ENCODE data around the gene KLHL10. TPM values are rescaled to one million over a fixed set of nuclear protein-coding genes. Genes with fewer than 3 reads are reported as not detected.
"Not testable (repeated sequence)": the region's sequence is repeated elsewhere in the genome, so short reads cannot be mapped to it uniquely, and the experiment has no call there.

Gene KLHL10
- polyA plus RNA-seq, 3 donors from 2014 or later: 0.15 TPM; not detected in 2

DNA sequence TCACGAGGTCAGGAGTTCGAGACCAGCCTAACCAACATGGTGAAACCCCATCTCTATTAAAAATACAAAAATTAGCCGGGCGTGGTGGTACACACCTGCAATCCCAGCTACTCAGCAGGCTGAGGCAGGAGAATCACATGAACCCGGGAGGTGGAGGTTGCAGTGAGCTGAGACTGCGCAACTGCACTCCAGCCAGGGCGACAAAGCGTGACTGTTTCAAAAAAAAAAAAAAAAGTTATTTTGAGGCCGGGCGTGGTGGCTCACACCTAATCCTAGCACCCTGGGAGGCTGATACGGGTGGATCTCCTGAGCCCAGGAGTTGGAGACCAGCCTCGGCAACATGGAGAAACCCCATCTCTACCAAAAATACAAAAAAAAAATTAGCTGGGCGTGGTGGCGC lies 13.8 kb downstream of the KLHL10 start:
- Mint-ChIP-seq H3K4me1 (peaks cover 19 to 56% of the 10 kb centered on the region in 2 donors), H3K36me3 (peaks cover 0 to 11% (median 5%) of the 10 kb centered on the region in 3 donors)
- not testable (repeated sequence) for H3K9me3 Mint-ChIP-seq; H3K27ac Mint-ChIP-seq; DNase-seq; H3K27me3 Mint-ChIP-seq (ENCODE audit: low read depth in 3 of 3); H3K4me3 Mint-ChIP-seq

DNA sequence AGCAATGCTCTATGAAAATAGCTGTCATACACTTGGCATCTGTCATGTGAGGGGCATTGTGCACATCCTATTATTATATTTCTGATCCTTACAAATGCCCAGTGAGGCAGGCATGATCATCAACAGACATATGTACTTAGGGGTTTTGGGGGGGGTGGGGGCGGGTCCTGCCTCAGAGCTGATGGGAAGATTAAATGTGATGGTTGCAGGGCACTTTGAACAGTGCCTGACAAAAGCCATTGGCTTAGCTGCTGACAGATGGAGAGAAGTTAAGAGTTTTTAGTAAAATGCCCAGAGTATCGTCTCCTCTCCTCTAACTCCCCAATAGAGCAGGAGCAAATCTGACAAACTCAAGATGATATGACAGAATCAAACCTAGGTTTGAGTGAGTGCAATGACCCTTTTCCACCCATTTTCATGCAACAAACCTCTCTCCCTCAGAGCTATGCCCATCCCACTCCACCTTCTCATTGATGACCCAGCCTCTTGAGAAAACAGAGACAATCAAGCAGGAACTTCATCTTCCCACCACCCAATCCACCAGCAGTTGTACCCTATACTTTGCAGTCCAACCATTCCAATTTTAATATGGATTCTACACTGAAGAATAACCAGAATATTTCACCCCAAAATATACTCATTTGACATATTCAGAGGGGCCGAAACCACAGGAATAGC lies 22.8 kb downstream of the KLHL10 start:
- Mint-ChIP-seq H3K27ac (peak overlapping the region in 2 of 6 donors; percentile 3 to 4), H3K9me3 (no peaks in the 10 kb centered on the region)
- no peak for DNase-seq

DNA sequence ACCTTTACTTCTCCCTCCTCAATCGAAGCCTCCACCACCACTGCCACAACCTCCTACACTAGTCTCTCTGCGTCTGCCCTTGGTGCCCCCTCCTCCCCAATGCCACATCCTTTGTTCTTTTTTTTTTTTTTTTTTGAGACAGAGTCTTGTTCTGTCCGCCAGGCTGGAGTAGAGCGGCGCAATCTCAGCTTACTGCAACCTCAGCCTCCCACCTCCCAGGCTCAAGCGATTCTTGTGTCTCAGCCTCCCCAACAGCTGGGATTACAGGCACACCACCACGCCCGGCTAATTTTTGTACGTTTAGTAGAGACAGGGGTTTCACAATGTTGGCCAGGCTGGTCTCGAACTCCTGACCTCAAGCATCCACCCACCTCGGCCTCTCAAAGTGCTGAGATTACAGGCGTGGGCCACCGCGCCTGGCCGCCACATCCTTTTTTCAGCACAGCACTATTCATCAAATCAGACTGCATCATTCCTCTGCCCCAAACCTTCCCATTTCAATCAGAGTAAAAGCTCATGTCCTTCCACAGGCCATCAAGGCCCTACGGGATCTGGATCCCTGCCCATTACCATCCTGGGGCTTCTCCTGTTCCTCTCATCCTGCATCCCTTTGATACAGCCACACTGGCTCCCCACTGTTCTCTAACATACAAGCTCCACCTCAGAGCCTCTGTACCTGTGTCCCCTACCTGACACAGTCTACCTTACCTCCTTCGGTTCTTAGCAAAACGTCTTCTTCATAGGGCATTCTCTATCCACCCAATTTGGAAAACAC lies 25.6 kb downstream of the KLHL10 start:
- H3K36me3 Mint-ChIP-seq: peaks cover 0 to 7% (median 3%) of the 10 kb centered on the region in 3 donors
- H3K9me3 Mint-ChIP-seq: no peaks in the 10 kb centered on the region
- H3K27ac Mint-ChIP-seq: no peak overlapping the region
- no peak overlapping the region for H3K4me3 Mint-ChIP-seq
- H3K4me1 Mint-ChIP-seq: peaks cover 24 to 37% of the 10 kb centered on the region in 2 donors
- peaks cover 0 to 6% (median 2%) of the 10 kb centered on the region in 3 donors for H3K27me3 Mint-ChIP-seq (ENCODE audit: low read depth in 3 of 3)
- DNase-seq: peak; percentile 20 to 37 (median 36)

More for the DNA sequence above, 22.8 kb downstream of the KLHL10 start:
- peaks cover 0 to 7% (median 0%) of the 10 kb centered on the region in 3 donors for H3K27me3 Mint-ChIP-seq (ENCODE audit: low read depth in 3 of 3)
- peaks cover 32 to 45% of the 10 kb centered on the region in 2 donors for H3K4me1 Mint-ChIP-seq
- no peaks in the 10 kb centered on the region for H3K36me3 Mint-ChIP-seq
- no peak overlapping the region for H3K4me3 Mint-ChIP-seq

DNA sequence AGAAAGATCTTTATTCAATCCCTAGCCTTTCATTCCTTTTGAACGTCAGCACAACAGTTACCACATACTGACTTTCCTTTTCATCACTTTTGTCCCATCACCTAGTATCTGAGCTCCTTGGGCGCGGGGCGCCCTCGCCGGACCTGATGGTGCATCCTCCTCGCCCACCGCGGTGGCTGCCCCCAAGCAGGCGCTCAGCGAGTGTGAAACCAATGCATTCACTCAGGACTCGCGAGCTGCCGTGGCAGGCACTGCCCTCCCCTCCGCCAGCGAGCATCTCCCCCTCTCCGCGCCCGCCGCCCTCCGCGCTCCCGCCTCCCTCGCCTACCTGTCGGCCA lies 26.8 kb downstream of the KLHL10 start:
- Mint-ChIP-seq H3K27me3 (ENCODE audit: low read depth in 3 of 3) (peaks cover 0 to 6% (median 2%) of the 10 kb centered on the region in 3 donors), H3K4me1 (peaks cover 18 to 30% of the 10 kb centered on the region in 2 donors), H3K4me3 (no peak overlapping the region), H3K27ac (no peak overlapping the region), H3K9me3 (no peaks in the 10 kb centered on the region), H3K36me3 (peaks cover 0 to 16% (median 9%) of the 10 kb centered on the region in 3 donors)
- DNase-seq: peak in 2 of 3 donors; percentile 53 to 55

DNA sequence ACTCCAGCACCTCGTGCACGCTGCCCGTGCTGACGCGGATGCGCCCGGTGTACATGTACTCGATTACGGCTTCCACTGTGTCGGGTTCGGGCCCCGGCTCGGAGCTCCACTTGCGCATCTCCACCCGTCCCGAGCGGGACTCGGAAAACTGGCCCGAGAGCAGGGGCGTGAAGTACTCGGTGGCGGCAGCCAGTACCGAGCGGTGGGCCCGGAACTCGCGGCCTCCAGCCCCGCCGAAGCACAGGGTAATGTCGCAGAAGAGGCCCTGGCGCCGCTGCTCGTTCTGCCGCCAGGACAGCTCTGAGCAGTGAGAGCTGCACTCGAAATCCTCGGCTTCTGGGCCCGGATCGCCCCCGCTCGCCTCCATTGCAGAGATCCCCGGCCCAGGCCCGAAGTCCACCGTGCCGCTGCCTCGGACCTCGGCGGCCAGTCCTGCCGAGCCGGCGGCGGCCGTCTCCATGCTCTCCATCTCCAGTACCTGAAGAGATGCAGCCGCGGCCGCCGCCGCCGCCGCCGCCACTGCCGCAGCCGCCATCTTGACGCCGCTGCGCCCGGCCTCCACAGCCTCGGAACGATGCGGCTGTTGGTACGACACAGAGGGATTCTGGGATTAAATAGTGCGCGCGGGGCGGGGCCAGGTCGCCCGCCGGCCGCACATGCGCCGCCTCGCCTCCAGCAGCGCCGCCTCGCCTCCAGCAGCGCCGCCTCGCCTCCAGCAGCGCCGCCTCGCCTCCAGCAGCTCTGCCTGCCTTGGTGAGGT lies 27.4 kb downstream of the KLHL10 start, which contains the start of gene KLHL11:
Gene KLHL11, minus strand, starts transcription at position 588 of the 760 bp plus-strand sequence. Its CDS starts 53 bp downstream, at position 535.
- H3K4me3 Mint-ChIP-seq: no peak within 1 kb of the TSS
- H3K4me1 Mint-ChIP-seq: peaks cover 16 to 25% of the 10 kb centered on the region in 2 donors
- peak; percentile 83 to 86 (median 85) for DNase-seq
- no peaks in the 10 kb centered on the region for H3K9me3 Mint-ChIP-seq
- H3K36me3 Mint-ChIP-seq: peaks cover 0 to 18% (median 9%) of the 10 kb centered on the region in 3 donors
- peak within 1 kb of the TSS in 4 of 6 donors; percentile 84 to 91 (median 86) for H3K27ac Mint-ChIP-seq
- H3K27me3 Mint-ChIP-seq (ENCODE audit: low read depth in 3 of 3): peaks cover 0 to 6% (median 2%) of the 10 kb centered on the region in 3 donors

DNA sequence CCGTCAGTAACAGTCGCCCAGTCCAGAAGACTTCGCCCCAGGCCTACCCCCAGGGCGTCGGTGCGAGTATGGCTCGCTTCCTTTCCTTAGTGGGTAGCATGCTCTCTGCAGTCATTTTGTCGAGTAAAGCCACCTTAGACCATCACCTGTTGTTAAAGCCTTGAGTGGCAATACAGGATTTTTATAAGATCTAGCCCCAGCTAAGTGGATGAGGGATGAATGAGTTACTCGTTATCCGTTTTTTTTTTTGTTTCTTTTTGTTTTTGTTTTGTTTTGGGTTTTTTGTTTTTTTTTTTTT lies 27.9 kb downstream of the KLHL10 start:
- Mint-ChIP-seq H3K4me3 (no peak overlapping the region), H3K27ac (peak overlapping the region in 4 of 6 donors; percentile 84 to 91 (median 86)), H3K36me3 (peaks cover 0 to 23% (median 10%) of the 10 kb centered on the region in 3 donors), H3K27me3 (ENCODE audit: low read depth in 3 of 3) (peaks cover under 1 to 6% (median 2%) of the 10 kb centered on the region in 3 donors), H3K4me1 (peaks cover 11 to 20% of the 10 kb centered on the region in 2 donors), H3K9me3 (no peaks in the 10 kb centered on the region)
- DNase-seq: no peak

DNA sequence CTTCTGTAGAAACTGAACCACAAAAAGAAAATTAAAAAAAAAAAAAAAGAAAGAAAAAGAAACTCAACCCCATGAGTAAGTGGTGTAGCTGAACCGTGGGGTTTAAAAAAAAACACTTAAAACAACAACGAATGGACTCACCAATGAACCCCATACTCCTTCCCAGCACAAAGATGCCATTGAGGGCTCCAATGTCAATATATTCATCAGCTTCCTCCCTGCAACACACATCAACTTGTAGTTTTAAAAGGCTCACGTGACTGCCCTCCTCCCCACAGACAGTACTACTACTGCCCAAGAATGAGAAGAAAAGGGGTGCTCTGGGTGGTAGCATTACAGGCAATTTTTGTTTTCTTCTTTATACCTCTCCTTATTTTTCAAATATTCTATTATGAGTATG lies 30.9 kb downstream of the KLHL10 start:
- H3K4me1 Mint-ChIP-seq: peaks cover 3 to 5% of the 10 kb centered on the region in 2 donors
- H3K27me3 Mint-ChIP-seq (ENCODE audit: low read depth in 3 of 3): peaks cover 2 to 6% (median 2%) of the 10 kb centered on the region in 3 donors
- no peaks in the 10 kb centered on the region for H3K9me3 Mint-ChIP-seq
- DNase-seq: no peak
- H3K36me3 Mint-ChIP-seq: peaks cover 7 to 36% (median 16%) of the 10 kb centered on the region in 3 donors
- H3K4me3 Mint-ChIP-seq: peak overlapping the region in 1 of 5 donors; percentile 2
- H3K27ac Mint-ChIP-seq: peak overlapping the region in 2 of 6 donors; percentile 46 to 71

DNA sequence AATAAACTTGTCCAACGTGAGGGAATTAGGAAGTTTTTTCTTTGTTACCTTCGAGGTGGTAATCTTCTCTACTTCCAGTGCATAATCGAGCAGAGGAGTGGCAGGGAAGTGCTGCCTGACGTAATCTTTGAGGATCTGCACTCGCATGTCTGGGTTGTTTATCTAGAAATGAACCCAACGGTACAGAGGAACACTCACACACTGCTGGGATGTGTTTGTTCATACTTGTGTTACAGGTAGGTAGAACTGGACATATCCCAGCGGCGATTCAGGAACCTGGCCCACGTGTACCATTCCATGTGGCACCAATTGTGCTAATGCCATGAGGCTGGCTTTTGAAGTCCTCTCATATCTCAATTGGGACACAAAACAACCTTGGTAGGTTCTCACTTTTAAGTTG lies 31.8 kb downstream of the KLHL10 start:
- Mint-ChIP-seq H3K27me3 (ENCODE audit: low read depth in 3 of 3) (peaks cover 2 to 6% (median 2%) of the 10 kb centered on the region in 3 donors), H3K4me1 (peaks cover 3 to 5% of the 10 kb centered on the region in 2 donors), H3K9me3 (no peaks in the 10 kb centered on the region), H3K27ac (peak overlapping the region in 1 of 6 donors; percentile 36), H3K4me3 (no peak overlapping the region), H3K36me3 (peaks cover 7 to 36% (median 16%) of the 10 kb centered on the region in 3 donors)
- DNase-seq: no peak

DNA sequence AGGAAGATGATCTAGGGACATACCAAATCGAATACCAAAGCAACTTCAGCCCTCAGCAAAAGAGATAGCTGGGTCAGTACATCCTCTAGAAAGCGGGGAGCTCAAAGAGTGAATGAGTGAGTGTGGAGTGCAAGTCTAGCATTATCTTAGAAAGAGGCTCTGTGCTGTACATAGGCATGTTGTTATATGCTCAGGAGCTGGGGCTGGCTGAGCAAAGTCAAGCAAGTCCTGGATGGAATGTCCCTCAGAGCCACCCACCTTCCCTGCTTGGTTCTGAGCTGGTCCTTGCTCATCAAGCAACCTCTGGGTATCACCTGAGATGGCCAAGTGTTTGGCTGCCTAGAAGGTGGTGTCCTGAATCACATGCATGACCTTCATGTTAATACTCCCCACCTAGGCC lies 32.5 kb downstream of the KLHL10 start:
- H3K4me3 Mint-ChIP-seq: no peak overlapping the region
- H3K9me3 Mint-ChIP-seq: no peaks in the 10 kb centered on the region
- H3K27me3 Mint-ChIP-seq (ENCODE audit: low read depth in 3 of 3): peaks cover 2 to 4% (median 2%) of the 10 kb centered on the region in 3 donors
- no peak for DNase-seq
- H3K4me1 Mint-ChIP-seq: peaks cover 3 to 5% of the 10 kb centered on the region in 2 donors
- H3K36me3 Mint-ChIP-seq: peaks cover 7 to 36% (median 16%) of the 10 kb centered on the region in 3 donors
- peak overlapping the region in 1 of 6 donors; percentile 21 for H3K27ac Mint-ChIP-seq

DNA sequence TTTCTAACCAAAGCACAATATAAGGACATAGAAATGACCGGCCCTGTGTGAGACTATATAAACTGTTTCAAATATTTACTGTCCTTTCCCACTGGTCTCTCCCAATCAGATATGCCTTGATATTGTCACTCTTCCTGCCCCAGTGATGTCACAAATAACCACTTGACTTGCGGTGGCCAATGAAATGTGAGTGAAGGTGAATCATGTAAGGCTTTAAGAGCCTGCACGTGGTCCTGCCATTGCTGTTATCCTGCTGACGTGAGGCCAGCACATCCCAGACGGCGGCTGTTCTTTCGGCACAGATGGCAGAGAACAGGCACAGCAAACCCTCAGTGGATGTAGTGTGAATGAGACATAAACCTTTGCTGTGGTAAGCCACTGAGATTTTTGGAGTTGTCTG lies 33.0 kb downstream of the KLHL10 start:
- H3K27ac Mint-ChIP-seq: peak overlapping the region in 1 of 6 donors; percentile 21

DNA sequence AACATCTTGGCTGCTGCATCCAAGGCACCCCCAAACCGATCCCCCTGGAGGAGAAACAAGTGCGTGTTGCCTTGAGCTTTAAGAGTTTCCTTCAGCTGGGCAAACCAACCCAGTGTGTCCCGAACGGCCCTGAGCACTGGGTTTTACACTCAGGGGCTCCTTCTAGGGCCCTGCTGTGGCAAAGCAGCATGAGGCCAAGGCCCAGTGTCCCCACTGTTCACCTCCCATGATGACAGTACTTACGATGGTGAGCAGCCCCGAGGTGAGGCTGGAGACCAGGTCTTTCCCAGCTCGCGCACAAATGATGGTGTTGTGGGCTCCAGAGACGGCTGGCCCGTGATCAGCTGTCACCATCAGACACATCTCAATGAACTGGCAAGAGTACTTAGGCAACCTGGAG lies 34.2 kb downstream of the KLHL10 start:
- Mint-ChIP-seq H3K9me3 (no peaks in the 10 kb centered on the region), H3K36me3 (peaks cover 8 to 39% (median 16%) of the 10 kb centered on the region in 3 donors), H3K27ac (peak overlapping the region in 1 of 6 donors; percentile 29), H3K4me3 (no peak overlapping the region), H3K27me3 (ENCODE audit: low read depth in 3 of 3) (peaks cover 0 to 2% (median 0%) of the 10 kb centered on the region in 3 donors), H3K4me1 (no peaks in the 10 kb centered on the region)
- no peak for DNase-seq

More for the DNA sequence above, 33.0 kb downstream of the KLHL10 start:
- Mint-ChIP-seq H3K9me3 (no peaks in the 10 kb centered on the region), H3K27me3 (ENCODE audit: low read depth in 3 of 3) (peaks cover 0 to 2% (median under 1%) of the 10 kb centered on the region in 3 donors), H3K4me3 (no peak overlapping the region), H3K36me3 (peaks cover 7 to 36% (median 16%) of the 10 kb centered on the region in 3 donors), H3K4me1 (peaks cover under 1 to 1% of the 10 kb centered on the region in 2 donors)
- DNase-seq: no peak

DNA sequence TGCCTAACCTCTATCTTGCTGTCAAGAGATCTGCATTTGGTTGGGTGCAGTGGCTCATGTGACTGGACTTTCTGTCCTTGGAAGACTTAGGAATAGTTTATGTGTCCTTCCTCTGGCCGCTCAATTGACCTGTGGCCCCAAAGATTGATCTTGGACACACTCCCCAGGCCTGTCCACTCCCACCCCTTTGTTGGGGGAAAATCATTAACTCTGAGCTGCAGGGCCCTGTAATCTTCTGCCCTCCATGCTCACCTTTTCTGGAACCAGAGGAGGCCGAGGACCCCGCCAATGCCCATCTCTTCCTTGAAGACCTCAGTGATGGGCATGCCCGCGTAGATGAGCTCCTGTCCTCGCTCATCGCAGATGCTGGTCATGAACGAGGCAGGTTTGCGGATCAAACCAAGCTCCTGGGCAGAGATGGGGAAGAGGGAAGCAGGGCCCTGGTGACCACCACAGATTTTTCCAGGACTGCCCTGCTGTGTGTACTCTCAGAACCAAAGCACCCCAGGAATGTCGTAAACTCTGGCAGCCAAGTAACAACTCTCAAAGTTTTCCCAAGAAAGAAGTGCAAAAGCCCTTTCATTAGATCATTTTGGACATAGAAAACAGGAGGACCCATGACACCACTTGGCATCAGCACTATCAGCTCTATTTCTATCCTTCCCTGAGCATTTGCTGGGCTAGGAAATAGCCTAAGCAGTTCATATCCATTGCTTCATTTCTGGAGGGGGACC lies 36.1 kb downstream of the KLHL10 start:
- peaks cover 0 to 2% (median 0%) of the 10 kb centered on the region in 3 donors for H3K27me3 Mint-ChIP-seq (ENCODE audit: low read depth in 3 of 3)
- DNase-seq: no peak
- no peak overlapping the region for H3K27ac Mint-ChIP-seq
- no peak overlapping the region for H3K4me3 Mint-ChIP-seq
- peaks cover 16 to 46% (median 20%) of the 10 kb centered on the region in 3 donors for H3K36me3 Mint-ChIP-seq
- H3K4me1 Mint-ChIP-seq: no peaks in the 10 kb centered on the region
- no peaks in the 10 kb centered on the region for H3K9me3 Mint-ChIP-seq

DNA sequence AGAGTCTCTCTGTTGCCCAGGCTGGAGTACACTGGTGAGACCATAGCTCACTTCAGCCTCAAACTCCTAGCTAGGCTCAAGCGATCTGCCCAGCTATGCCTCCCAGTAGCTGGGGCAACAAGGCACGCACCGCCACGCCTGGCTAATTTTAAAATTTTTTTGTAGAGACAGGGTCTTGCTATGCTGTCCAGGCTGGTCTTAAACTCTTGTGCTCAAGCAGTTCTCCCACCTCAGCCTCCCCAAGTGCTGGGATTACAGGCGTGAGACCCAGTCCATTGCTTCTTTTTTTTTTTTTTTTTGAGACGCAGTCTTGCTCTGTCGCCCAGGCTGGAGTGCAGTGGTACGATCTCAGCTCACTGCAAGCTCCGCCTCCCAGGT lies 36.7 kb downstream of the KLHL10 start:
- H3K27me3 Mint-ChIP-seq (ENCODE audit: low read depth in 3 of 3); H3K4me1 Mint-ChIP-seq; DNase-seq; H3K4me3 Mint-ChIP-seq; H3K9me3 Mint-ChIP-seq; H3K27ac Mint-ChIP-seq: not testable (repeated sequence)
- peaks cover 16 to 42% (median 18%) of the 10 kb centered on the region in 3 donors for H3K36me3 Mint-ChIP-seq
